IPS-NIHi7 (cell line): ENCODE results near the gene PSAP.

Experiments
- DNase-seq: peaks from one replicate; pipeline ENCODE4 v3.0.0; 2012; ENCODE audit warnings: mixed read lengths; ENCODE audit errors: extremely low spot score

Gene PSAP

GRCh38 chr10:71810048-71810750 lies 40.9 kb downstream of the PSAP start:
- no peak for DNase-seq

GRCh38 chr10:71809628-71810027 lies 41.4 kb downstream of the PSAP start:
- DNase-seq, result no peak

GRCh38 chr10:71807557-71808510 lies 43.2 kb downstream of the PSAP start:
- no peak for DNase-seq

GRCh38 chr10:71806704-71807556 lies 44.1 kb downstream of the PSAP start:
- DNase-seq, result no peak

GRCh38 chr10:71805776-71806703 lies 45.0 kb downstream of the PSAP start:
- peak; percentile 96 for DNase-seq

- DNase-seq, result no peak
Observed at GRCh38 chr10:71804077-71804476, 47.0 kb downstream of the PSAP start.

- no peak for DNase-seq
Observed at GRCh38 chr10:71802715-71803488, 48.1 kb downstream of the PSAP start.

GRCh38 chr10:71802235-71802634 lies 48.8 kb downstream of the PSAP start:
- no peak for DNase-seq

- DNase-seq, result no peak
Observed at GRCh38 chr10:71801361-71801760, 49.7 kb downstream of the PSAP start.

GRCh38 chr10:71799608-71800453 lies 51.2 kb downstream of the PSAP start:
- DNase-seq, result no peak

- DNase-seq, result no peak
Observed at GRCh38 chr10:71799112-71799511, 51.9 kb downstream of the PSAP start.

- DNase-seq, result no peak
Observed at GRCh38 chr10:71798308-71798624, 52.8 kb downstream of the PSAP start.

- DNase-seq, result no peak
Observed at GRCh38 chr10:71797533-71798307, 53.3 kb downstream of the PSAP start.

- DNase-seq, result no peak
Observed at GRCh38 chr10:71796749-71797405, 54.2 kb downstream of the PSAP start.

- peak; percentile 74 for DNase-seq
Observed at GRCh38 chr10:71795248-71795647, 55.8 kb downstream of the PSAP start.

GRCh38 chr10:71790749-71791440 lies 60.2 kb downstream of the PSAP start:
- DNase-seq, result no peak

- DNase-seq, result no peak
Observed at GRCh38 chr10:71789871-71790270, 61.2 kb downstream of the PSAP start.
